DND-41 (cell line): ENCODE results near the gene FAM216A.

Source experiments
- CTCF ChIP-seq: IDR thresholded peaks from 2 replicates; pipeline ENCODE4 v1.5.1; 2012; ENCODE audit warnings: borderline replicate concordance, low read length, moderate library complexity, mild to moderate bottlenecking; ENCODE audit not compliant: poor library complexity, severe bottlenecking; ENCODE audit errors: extremely low read depth
- EZH2 ChIP-seq: IDR thresholded peaks from 3 replicates; pipeline ENCODE4 v1.6.1; 2012; ENCODE audit warnings: borderline replicate concordance, low read depth, mild to moderate bottlenecking, moderate library complexity, low read length, inconsistent platforms; ENCODE audit not compliant: severe bottlenecking

- no peak for TF ChIP-seq CTCF
- no peak for TF ChIP-seq EZH2
These were observed 44.4 kb upstream of the FAM216A start for GRCh38 chr12:110424237-110424636.
